ENCODE data around the gene TTC34.

DNA sequence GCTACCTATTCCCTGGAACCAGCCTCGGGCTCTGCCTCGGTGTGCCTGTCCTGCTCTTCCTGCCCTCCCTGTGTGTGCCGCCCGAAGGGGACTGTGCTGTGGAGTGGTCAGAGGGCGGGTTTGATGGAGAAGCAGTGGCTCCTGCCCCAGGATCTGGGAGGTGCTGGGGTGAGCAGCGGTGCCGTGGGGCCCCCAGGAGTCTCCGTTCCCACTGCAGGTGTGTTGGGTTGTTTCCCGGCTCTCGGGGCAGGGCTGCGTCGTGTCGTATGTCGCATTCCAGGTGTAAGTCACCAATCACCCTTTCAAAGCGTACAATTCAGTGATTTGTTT is 32.6 kb upstream of the TTC34 start:
- TF ChIP-seq, protein P1, sequence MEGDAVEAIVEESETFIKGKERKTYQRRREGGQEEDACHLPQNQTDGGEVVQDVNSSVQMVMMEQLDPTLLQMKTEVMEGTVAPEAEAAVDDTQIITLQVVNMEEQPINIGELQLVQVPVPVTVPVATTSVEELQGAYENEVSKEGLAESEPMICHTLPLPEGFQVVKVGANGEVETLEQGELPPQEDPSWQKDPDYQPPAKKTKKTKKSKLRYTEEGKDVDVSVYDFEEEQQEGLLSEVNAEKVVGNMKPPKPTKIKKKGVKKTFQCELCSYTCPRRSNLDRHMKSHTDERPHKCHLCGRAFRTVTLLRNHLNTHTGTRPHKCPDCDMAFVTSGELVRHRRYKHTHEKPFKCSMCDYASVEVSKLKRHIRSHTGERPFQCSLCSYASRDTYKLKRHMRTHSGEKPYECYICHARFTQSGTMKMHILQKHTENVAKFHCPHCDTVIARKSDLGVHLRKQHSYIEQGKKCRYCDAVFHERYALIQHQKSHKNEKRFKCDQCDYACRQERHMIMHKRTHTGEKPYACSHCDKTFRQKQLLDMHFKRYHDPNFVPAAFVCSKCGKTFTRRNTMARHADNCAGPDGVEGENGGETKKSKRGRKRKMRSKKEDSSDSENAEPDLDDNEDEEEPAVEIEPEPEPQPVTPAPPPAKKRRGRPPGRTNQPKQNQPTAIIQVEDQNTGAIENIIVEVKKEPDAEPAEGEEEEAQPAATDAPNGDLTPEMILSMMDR (IDR thresholded peaks at IDR 0.05): no peak
- TF ChIP-seq POLR2AphosphoS5 (IDR thresholded peaks at IDR 0.05): no peak

Measured in gastroesophageal sphincter (tissue), 3 donors.